HepG2 (cell line): Measurements from ENCODE around the gene C1orf74. TPM values are rescaled to one million over a fixed set of nuclear protein-coding genes. Genes with fewer than 3 reads are reported as not detected.

Experiments
- HOXA3 ChIP-seq: sonication (generic); formaldehyde crosslinking; IDR thresholded peaks from 2 replicates; pipeline ENCODE4 v1.5.0; 2020; ENCODE audit warnings: missing genetic modification reagents
- JUND ChIP-seq: sonication (generic); formaldehyde crosslinking; IDR thresholded peaks from 2 replicates; pipeline ENCODE4 v1.8.0; 2022; ENCODE audit warnings: mild to moderate bottlenecking, missing genetic modification reagents
- RERE ChIP-seq: IDR thresholded peaks from 2 replicates; pipeline ENCODE4 v1.6.1; 2016; ENCODE audit warnings: low read depth, missing genetic modification reagents, missing compliant biosample characterization
- SNAPC4 ChIP-seq: sonication (generic); formaldehyde crosslinking; IDR thresholded peaks from 2 replicates; pipeline ENCODE4 v1.4.0; 2020; ENCODE audit warnings: mild to moderate bottlenecking, missing genetic modification reagents
- ZBTB49 ChIP-seq: sonication (generic); formaldehyde crosslinking; IDR thresholded peaks from 2 replicates; pipeline ENCODE4 v1.4.0; 2020; ENCODE audit warnings: missing genetic modification reagents, borderline replicate concordance
- ZFP1 ChIP-seq: IDR thresholded peaks from 2 replicates; pipeline ENCODE4 v1.6.1; 2016
- ZNF326 ChIP-seq: sonication (generic); formaldehyde crosslinking; IDR thresholded peaks from 2 replicates; pipeline ENCODE4 v1.4.0; 2020; ENCODE audit warnings: missing genetic modification reagents, borderline replicate concordance
- ZSCAN20 ChIP-seq: sonication (generic); formaldehyde crosslinking; IDR thresholded peaks from 2 replicates; pipeline ENCODE4 v1.4.0; 2020; ENCODE audit warnings: missing genetic modification reagents, mild to moderate bottlenecking, borderline replicate concordance
- polyA plus RNA-seq, 8 experiments: library from polyadenylated mRNA; depleted of rRNA in 3 of 8; stranded (reverse) in 7 of 8; unstranded in 1 of 8; fragments of >200 nt; fragmentation: Illumina TruSeq in 4 of 8; extraction: Trizol in 4 of 8; gene quantifications; 2 replicates each; pipeline versions ENCODE4 v1.2.1 to v1.2.3, GENCODE V29; 2011 to 2016; ENCODE audit warnings: low read depth in 4 of 8, missing spikeins in 1 of 8, mixed read lengths in 1 of 8; ENCODE audit not compliant: insufficient read depth in 1 of 8
- total RNA-seq, 5 experiments: library from RNA; depleted of rRNA; stranded (reverse); fragments of >200 nt; fragmentation: Illumina TruSeq; extraction: Trizol; gene quantifications; 2 replicates each; pipeline ENCODE4 v1.2.3, GENCODE V29; 2016; ENCODE audit warnings: low read depth in 1 of 5
- TF ChIP-seq, protein P1 (sequence below): sonication (generic); formaldehyde crosslinking; IDR thresholded peaks from 2 replicates; pipeline ENCODE4 v1.5.1; 2020; ENCODE audit warnings: mild to moderate bottlenecking, missing genetic modification reagents, borderline replicate concordance
- TF ChIP-seq, protein P2 (sequence below): sonication (generic); formaldehyde crosslinking; IDR thresholded peaks from 2 replicates; pipeline ENCODE4 v1.4.0; 2020; ENCODE audit warnings: missing genetic modification reagents, mild to moderate bottlenecking, borderline replicate concordance

The C1orf74 gene
- total and polyA plus RNA-seq, 2 of the 13 experiments (the other 11 are each of a cell fraction or from before 2014, with no cell fraction given), result 0.33 to 0.71 TPM

DNA sequence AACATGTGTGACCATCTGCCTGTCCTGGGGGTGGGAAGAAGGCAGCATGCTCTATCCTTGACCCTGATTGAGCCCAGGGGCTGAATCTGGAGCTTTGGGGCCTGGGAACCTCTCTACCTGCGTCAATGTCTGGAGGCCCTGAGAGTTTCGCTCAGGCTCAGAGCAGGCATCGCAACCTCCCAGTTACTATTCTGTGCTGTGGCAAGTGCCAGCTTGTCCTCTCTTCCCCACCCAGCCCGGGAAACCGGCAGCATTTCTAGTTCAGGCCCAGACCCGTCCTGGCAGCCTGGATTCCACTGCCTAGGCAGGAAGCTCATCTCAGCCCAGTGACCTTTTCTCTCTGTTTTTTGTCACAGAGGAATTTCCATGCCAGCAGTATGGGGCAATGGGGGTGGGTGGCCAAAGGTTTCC is 31.6 kb upstream of the C1orf74 start (continued):
- TF ChIP-seq ZBTB49 (CRISPR knock-in tag) (no peak), SNAPC4 (no peak), JUND (CRISPR knock-in tag) (no peak), ZSCAN20 (no peak), RERE (CRISPR knock-in tag) (no peak), ZFP1 (CRISPR knock-in tag) (no peak), ZNF326 (CRISPR knock-in tag) (no peak), HOXA3 (CRISPR knock-in tag) (no peak)
- TF ChIP-seq, protein P1, sequence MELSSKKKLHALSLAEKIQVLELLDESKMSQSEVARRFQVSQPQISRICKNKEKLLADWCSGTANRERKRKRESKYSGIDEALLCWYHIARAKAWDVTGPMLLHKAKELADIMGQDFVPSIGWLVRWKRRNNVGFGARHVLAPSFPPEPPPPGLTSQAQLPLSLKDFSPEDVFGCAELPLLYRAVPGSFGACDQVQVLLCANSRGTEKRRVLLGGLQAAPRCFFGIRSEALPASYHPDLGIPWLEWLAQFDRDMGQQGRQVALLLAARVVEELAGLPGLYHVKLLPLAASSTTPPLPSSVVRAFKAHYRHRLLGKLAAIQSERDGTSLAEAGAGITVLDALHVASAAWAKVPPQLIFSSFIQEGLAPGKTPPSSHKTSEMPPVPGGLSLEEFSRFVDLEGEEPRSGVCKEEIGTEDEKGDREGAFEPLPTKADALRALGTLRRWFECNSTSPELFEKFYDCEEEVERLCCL, result no peak
- TF ChIP-seq, protein P2, sequence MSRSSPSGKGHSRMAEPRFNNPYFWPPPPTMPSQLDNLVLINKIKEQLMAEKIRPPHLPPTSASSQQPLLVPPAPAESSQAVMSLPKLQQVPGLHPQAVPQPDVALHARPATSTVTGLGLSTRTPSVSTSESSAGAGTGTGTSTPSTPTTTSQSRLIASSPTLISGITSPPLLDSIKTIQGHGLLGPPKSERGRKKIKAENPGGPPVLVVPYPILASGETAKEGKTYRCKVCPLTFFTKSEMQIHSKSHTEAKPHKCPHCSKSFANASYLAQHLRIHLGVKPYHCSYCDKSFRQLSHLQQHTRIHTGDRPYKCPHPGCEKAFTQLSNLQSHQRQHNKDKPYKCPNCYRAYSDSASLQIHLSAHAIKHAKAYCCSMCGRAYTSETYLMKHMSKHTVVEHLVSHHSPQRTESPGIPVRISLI (CRISPR knock-in tag), result no peak
